A673 (cell line): Measurements from ENCODE around the gene SH2D3C. TPM values are rescaled to one million over a fixed set of nuclear protein-coding genes. Genes with fewer than 3 reads are reported as not detected.

Experiments used
- BruUV-seq: library from RNA; stranded (reverse); fragments of 400-500 nt; replicated peaks from 2 replicates; lab custom pipeline; 2021; lab: Mats Ljungman, UMichigan
- CTCF ChIA-PET: fragments of 300-600 bp; sonication (Branson Sonifier 250); formaldehyde crosslinking; loops from one replicate; lab custom pipeline; 2022; ENCODE audit warnings: antibody characterized with exemption; lab: Charles Lee
- POLR2A ChIA-PET: fragments of 300-600 bp; sonication (Branson Sonifier 250); formaldehyde crosslinking; loops from one replicate; lab custom pipeline; 2022; ENCODE audit warnings: antibody characterized with exemption; ENCODE audit not compliant: low non-redundant PET; lab: Charles Lee
- DNase-seq: peaks from one replicate; pipeline ENCODE4 v3.0.0-alpha.2; 2015; ENCODE audit warnings: low spot score
- H3K27ac ChIP-seq: fragments of 200-600 bp; sonication (generic); 2 replicates; pipeline ENCODE4 v1.5.1; 2016; ENCODE audit warnings: mixed run types, low read depth, mild to moderate bottlenecking, mixed read lengths, antibody characterized with exemption, low read length; ENCODE audit not compliant: poor library complexity, severe bottlenecking
- H3K27me3 ChIP-seq: fragments of 200-600 bp; sonication (generic); replicated peaks from 2 replicates; pipeline ENCODE4 v1.6.1; 2017; ENCODE audit warnings: mixed run types, low read depth, mild to moderate bottlenecking, mixed read lengths, antibody characterized with exemption, low read length; ENCODE audit not compliant: insufficient read depth, poor library complexity
- H3K36me3 ChIP-seq: fragments of 200-600 bp; sonication (generic); 2 replicates; pipeline ENCODE4 v1.6.1; 2016; ENCODE audit warnings: mixed run types, mild to moderate bottlenecking, mixed read lengths, antibody characterized with exemption, low read length; ENCODE audit not compliant: insufficient read depth, poor library complexity, severe bottlenecking
- H3K4me1 ChIP-seq: fragments of 200-600 bp; sonication (generic); 2 replicates; pipeline ENCODE4 v1.6.1; 2017; ENCODE audit warnings: mixed run types, mild to moderate bottlenecking, mixed read lengths, antibody characterized with exemption, low read length; ENCODE audit not compliant: insufficient read depth, poor library complexity, severe bottlenecking
- H3K4me3 ChIP-seq: fragments of 200-600 bp; sonication (generic); 2 replicates; pipeline ENCODE4 v1.5.1; 2016; ENCODE audit warnings: low read depth, mixed run types, mild to moderate bottlenecking, mixed read lengths, low read length; ENCODE audit not compliant: poor library complexity, severe bottlenecking
- H3K9me3 ChIP-seq: fragments of 200-600 bp; sonication (generic); 2 replicates; pipeline ENCODE4 v1.6.1; 2016; ENCODE audit warnings: mixed run types, low read depth, mild to moderate bottlenecking, mixed read lengths, antibody characterized with exemption, low read length; ENCODE audit not compliant: poor library complexity, severe bottlenecking
- CTCF ChIP-seq: fragments of 300-800, 200-600 bp; sonication (generic); conservative IDR thresholded peaks from 2 replicates; pipeline ENCODE4 v1.5.1; 2017; ENCODE audit warnings: low read depth, mild to moderate bottlenecking, antibody characterized with exemption, low read length, moderate library complexity, mixed read lengths
- EZH2 ChIP-seq: fragments of 200-600 bp; sonication (generic); IDR thresholded peaks from 2 replicates; pipeline ENCODE4 v1.6.1; 2017; ENCODE audit warnings: borderline replicate concordance, low read depth, mild to moderate bottlenecking, mixed read lengths, antibody characterized with exemption, low read length; ENCODE audit not compliant: poor library complexity, severe bottlenecking
- intact Hi-C: fragments of 100-400 bp; cut with micrococcal nuclease; formaldehyde crosslinking; loops from one replicate; pipeline ENCODE4 v1.10.0; 2022; ENCODE audit not compliant: unreplicated experiment
- total RNA-seq: library from RNA; stranded (reverse); gene quantifications from 2 replicates; pipeline ENCODE4 v1.2.3, GENCODE V29; 2021

SH2D3C gene
- total RNA-seq, 1 experiment from 2014 or later, result not detected

DNA sequence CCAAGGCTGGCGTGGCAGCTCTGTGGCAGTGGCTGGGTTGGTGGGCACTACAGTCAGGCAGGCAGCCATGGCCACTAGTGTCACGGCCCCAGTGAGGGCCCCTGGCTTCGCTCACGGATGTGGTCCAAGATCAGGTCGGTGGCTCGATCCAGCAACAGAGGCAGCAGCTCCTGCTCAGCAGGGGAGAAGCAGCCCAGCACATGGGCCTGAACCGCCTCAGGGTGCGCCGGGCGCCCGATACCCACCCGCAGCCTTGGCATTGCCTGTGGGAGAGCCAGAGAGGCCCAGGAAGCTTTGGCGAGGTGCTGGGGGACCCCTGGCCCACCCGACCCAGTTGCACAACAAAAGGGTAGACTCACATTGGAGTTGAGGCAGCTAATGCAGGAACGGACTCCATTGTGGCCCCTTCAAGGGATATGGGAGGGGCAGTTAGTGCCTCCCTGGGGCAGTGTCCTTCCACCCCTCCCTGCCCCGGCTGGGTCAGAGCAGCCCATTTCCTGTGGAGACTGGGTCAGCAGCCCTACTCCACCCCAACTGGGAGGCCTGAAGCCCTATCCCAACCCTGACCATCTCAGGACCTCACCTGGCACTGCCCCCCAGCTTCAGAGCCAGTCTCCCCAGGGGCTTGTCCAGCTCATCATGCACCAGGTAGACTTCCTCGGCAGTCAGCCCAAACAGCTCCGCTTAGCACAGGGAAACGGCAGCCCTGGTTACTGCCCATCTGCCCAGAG lies 64.3 kb downstream of the SH2D3C start:
- POLR2A ChIA-PET, result interaction anchor here (0.6 kb wide), 1 partner anchor 57 kb away, joined by 3 read pairs; no protein-coding TSS in a partner anchor

GRCh38 chr9:127712867-127713266 lies 65.6 kb downstream of the SH2D3C start:
- Histone ChIP-seq H3K36me3 (no peaks in the 10 kb centered on the region), H3K27me3 (no peaks in the 10 kb centered on the region), H3K4me3 (no peak overlapping the region), H3K4me1 (no peaks in the 10 kb centered on the region), H3K27ac (no peak overlapping the region), H3K9me3 (no peaks in the 10 kb centered on the region)
- TF ChIP-seq EZH2 (no peak), CTCF (no peak)
- ChIA-PET POLR2A (no interaction called here), CTCF (no interaction called here)
- BruUV-seq, result no TSS peak
- intact Hi-C loops, result no loop called here
- DNase-seq, result no peak

More for the DNA sequence above, 64.3 kb downstream of the SH2D3C start:
- Histone ChIP-seq H3K9me3 (no peaks in the 10 kb centered on the region), H3K27ac (no peak overlapping the region), H3K4me3 (peak overlapping the region; percentile 66), H3K36me3 (no peaks in the 10 kb centered on the region), H3K27me3 (no peaks in the 10 kb centered on the region), H3K4me1 (no peaks in the 10 kb centered on the region)
- CTCF ChIA-PET, result interaction anchor here (0.6 to 1.1 kb wide), 2 partner anchors 9 to 20 kb away, joined by 4 to 5 read pairs; no protein-coding TSS in a partner anchor
- no peak for DNase-seq
- intact Hi-C loops, result no loop called here
- TF ChIP-seq EZH2 (no peak), CTCF (no peak)
- BruUV-seq, result no TSS peak

DNA sequence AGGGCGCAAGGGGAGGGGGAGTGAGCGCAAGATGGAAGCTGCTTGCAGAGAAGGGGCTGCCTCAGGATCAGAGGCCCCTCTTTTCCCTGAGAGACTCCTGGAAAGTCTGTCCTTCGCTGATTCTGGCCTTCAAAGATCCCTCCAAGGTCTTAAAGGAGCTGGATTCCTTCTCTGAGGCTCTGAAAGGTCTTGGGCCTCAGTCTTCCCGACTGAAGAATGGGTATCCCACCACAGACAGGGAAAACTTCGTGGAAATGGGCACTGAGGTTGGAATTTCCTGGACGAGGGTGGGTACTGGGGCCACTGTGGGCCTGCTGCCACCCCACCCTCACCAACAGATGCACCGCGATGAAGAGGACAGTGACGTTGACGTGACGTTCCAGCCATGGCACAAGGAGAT lies 66.1 kb downstream of the SH2D3C start:
- DNase-seq, result no peak
- Histone ChIP-seq H3K4me3 (no peak overlapping the region), H3K9me3 (no peaks in the 10 kb centered on the region), H3K4me1 (no peaks in the 10 kb centered on the region), H3K27ac (no peak overlapping the region), H3K36me3 (no peaks in the 10 kb centered on the region), H3K27me3 (no peaks in the 10 kb centered on the region)
- ChIA-PET CTCF (no interaction called here), POLR2A (no interaction called here)
- intact Hi-C loops, result no loop called here
- BruUV-seq, result no TSS peak
- TF ChIP-seq CTCF (no peak), EZH2 (no peak)
